ENCODE data around the gene UBC.
A peak's percentile ranks its signal among the peaks of the same experiment; 100 is the strongest.
"Not testable (repeated sequence)": the region's sequence is repeated elsewhere in the genome, so short reads cannot be mapped to it uniquely, and the experiment has no call there.

Gene UBC

GRCh38 chr12:124888260-124888659 lies 26.2 kb downstream of the UBC start:
- Histone ChIP-seq H3K27ac (no peak overlapping the region), H3K36me3 (no peaks in the 10 kb centered on the region), H4K20me1 (no peaks in the 10 kb centered on the region), H3K9me3 (replicated peaks in 1 of 11) (peaks cover 0 to 8% (median 0%) of the 10 kb centered on the region in 11 experiments; a peak in 6 of 22 replicates), H3K4me2 (peak overlapping the region in 6 of 11 experiments; percentile 30 to 66 (median 48); a peak in 11 of 22 replicates), H3K27me3 (no peaks in the 10 kb centered on the region), H3K4me3 (no peak overlapping the region), H3K4me1 (peaks cover 33 to 57% (median 43%) of the 10 kb centered on the region in 10 experiments), H3K9ac (no peak overlapping the region)
- TF ChIP-seq Cebpa-rat (IDR thresholded peaks at IDR 0.05), result no peak

- not testable (repeated sequence) for H3K4me3 ChIP-seq
- Histone ChIP-seq H3K4me2 (peak overlapping the region in 6 of 11 experiments; percentile 30 to 66 (median 48); a peak in 10 of 22 replicates), H3K4me1 (peaks cover 38 to 62% (median 48%) of the 10 kb centered on the region in 10 experiments)
Observed at GRCh38 chr12:124887766-124888165, 26.7 kb downstream of the UBC start.

GRCh38 chr12:124884587-124885438 lies 29.6 kb downstream of the UBC start:
- Histone ChIP-seq H3K27ac (peak overlapping the region in 9 of 11 experiments; percentile 1 to 79 (median 51); a peak in 15 of 22 replicates), H4K20me1 (no peaks in the 10 kb centered on the region), H3K4me3 (peak overlapping the region in 6 of 10 experiments; percentile 7 to 37 (median 28); a peak in 6 of 20 replicates), H3K4me1 (peaks cover 57 to 92% (median 78%) of the 10 kb centered on the region in 10 experiments), H3K36me3 (no peaks in the 10 kb centered on the region), H3K4me2 (peak overlapping the region; percentile 65 to 93 (median 85)), H3K9me3 (replicated peaks in 1 of 11) (peaks cover 0 to 2% (median 0%) of the 10 kb centered on the region in 11 experiments; a peak in 5 of 22 replicates), H3K9ac (peak overlapping the region in 9 of 11 experiments; percentile 3 to 64 (median 39); a peak in 15 of 22 replicates), H3K27me3 (no peaks in the 10 kb centered on the region)
- TF ChIP-seq Cebpa-rat (IDR thresholded peaks at IDR 0.05), result no peak

More at GRCh38 chr12:124887766-124888165, 26.7 kb downstream of the UBC start:
- not testable (repeated sequence) for H3K36me3 ChIP-seq; H4K20me1 ChIP-seq; H3K27me3 ChIP-seq; H3K9me3 ChIP-seq (replicated peaks in 1 of 11); H3K9ac ChIP-seq; H3K27ac ChIP-seq

- Histone ChIP-seq H3K9me3 (replicated peaks in 1 of 11) (no peaks in the 10 kb centered on the region), H3K4me3 (no peak overlapping the region), H3K27ac (peak overlapping the region in 9 of 11 experiments; percentile 23 to 79 (median 58); a peak in 15 of 22 replicates), H4K20me1 (no peaks in the 10 kb centered on the region), H3K4me1 (peaks cover 60 to 100% (median 91%) of the 10 kb centered on the region in 10 experiments), H3K36me3 (no peaks in the 10 kb centered on the region), H3K9ac (peak overlapping the region in 5 of 11 experiments; percentile 26 to 64 (median 39); a peak in 8 of 22 replicates), H3K4me2 (peak overlapping the region; percentile 65 to 93 (median 85)), H3K27me3 (no peaks in the 10 kb centered on the region)
- no peak for TF ChIP-seq Cebpa-rat (IDR thresholded peaks at IDR 0.05)
Observed at GRCh38 chr12:124883263-124884130, 31.0 kb downstream of the UBC start.

- Histone ChIP-seq H3K4me1 (peaks cover 60 to 88% (median 81%) of the 10 kb centered on the region in 10 experiments), H3K36me3 (no peaks in the 10 kb centered on the region), H3K27ac (peak overlapping the region in 10 of 11 experiments; percentile 61 to 79 (median 72); a peak in 21 of 22 replicates), H4K20me1 (no peaks in the 10 kb centered on the region), H3K9ac (peak overlapping the region; percentile 25 to 69 (median 55); a peak in 17 of 22 replicates), H3K27me3 (no peaks in the 10 kb centered on the region), H3K9me3 (replicated peaks in 1 of 11) (no peaks in the 10 kb centered on the region), H3K4me2 (peak overlapping the region; percentile 79 to 93 (median 85)), H3K4me3 (peak overlapping the region in 6 of 10 experiments; percentile 21 to 45 (median 22); a peak in 9 of 20 replicates)
- peak in 3 of 11 experiments; percentile 21 to 56 (median 27); a peak in 2 of 22 replicates for TF ChIP-seq Cebpa-rat (IDR thresholded peaks at IDR 0.05)
Observed at GRCh38 chr12:124881123-124881522, 33.3 kb downstream of the UBC start.

GRCh38 chr12:124880335-124880734 lies 34.1 kb downstream of the UBC start:
- H4K20me1 ChIP-seq, result not testable (repeated sequence)
- H3K4me2 ChIP-seq, result peak overlapping the region; percentile 79 to 93 (median 85)
- H3K27ac ChIP-seq, result peak overlapping the region in 10 of 11 experiments; percentile 21 to 79 (median 72); a peak in 17 of 22 replicates

GRCh38 chr12:124878795-124879516 lies 35.5 kb downstream of the UBC start:
- no peak for TF ChIP-seq Cebpa-rat (IDR thresholded peaks at IDR 0.05)
- Histone ChIP-seq H3K4me2 (peak overlapping the region in 9 of 11 experiments; percentile 23 to 93 (median 85); a peak in 16 of 22 replicates), H3K9me3 (replicated peaks in 1 of 11) (no peaks in the 10 kb centered on the region), H3K9ac (no peak overlapping the region), H3K4me1 (peaks cover 59 to 85% (median 78%) of the 10 kb centered on the region in 10 experiments), H3K36me3 (no peaks in the 10 kb centered on the region), H3K4me3 (no peak overlapping the region), H3K27me3 (no peaks in the 10 kb centered on the region), H4K20me1 (no peaks in the 10 kb centered on the region), H3K27ac (peak overlapping the region in 2 of 11 experiments; percentile 16 to 26; a peak in 1 of 22 replicates)

More at GRCh38 chr12:124880335-124880734, 34.1 kb downstream of the UBC start:
- not testable (repeated sequence) for H3K4me3 ChIP-seq; H3K36me3 ChIP-seq; H3K27me3 ChIP-seq; H3K9me3 ChIP-seq (replicated peaks in 1 of 11)
- peak overlapping the region in 7 of 11 experiments; percentile 11 to 69 (median 33); a peak in 6 of 22 replicates for H3K9ac ChIP-seq
- peaks cover 59 to 85% (median 78%) of the 10 kb centered on the region in 10 experiments for H3K4me1 ChIP-seq

GRCh38 chr12:124877423-124877822 lies 37.0 kb downstream of the UBC start:
- H3K4me2 ChIP-seq, result no peak overlapping the region
- no peak for TF ChIP-seq Cebpa-rat (IDR thresholded peaks at IDR 0.05)
- H3K9ac ChIP-seq, result no peak overlapping the region
- H3K36me3 ChIP-seq, result no peaks in the 10 kb centered on the region
- no peak overlapping the region for H3K27ac ChIP-seq
- no peak overlapping the region for H3K4me3 ChIP-seq
- no peaks in the 10 kb centered on the region for H3K9me3 ChIP-seq (replicated peaks in 1 of 11)
- H4K20me1 ChIP-seq, result no peaks in the 10 kb centered on the region
- H3K4me1 ChIP-seq, result peaks cover 52 to 84% (median 76%) of the 10 kb centered on the region in 10 experiments
- H3K27me3 ChIP-seq, result no peaks in the 10 kb centered on the region
